ENCODE measurements around the gene ACVR1B.

ACVR1B gene

DNA sequence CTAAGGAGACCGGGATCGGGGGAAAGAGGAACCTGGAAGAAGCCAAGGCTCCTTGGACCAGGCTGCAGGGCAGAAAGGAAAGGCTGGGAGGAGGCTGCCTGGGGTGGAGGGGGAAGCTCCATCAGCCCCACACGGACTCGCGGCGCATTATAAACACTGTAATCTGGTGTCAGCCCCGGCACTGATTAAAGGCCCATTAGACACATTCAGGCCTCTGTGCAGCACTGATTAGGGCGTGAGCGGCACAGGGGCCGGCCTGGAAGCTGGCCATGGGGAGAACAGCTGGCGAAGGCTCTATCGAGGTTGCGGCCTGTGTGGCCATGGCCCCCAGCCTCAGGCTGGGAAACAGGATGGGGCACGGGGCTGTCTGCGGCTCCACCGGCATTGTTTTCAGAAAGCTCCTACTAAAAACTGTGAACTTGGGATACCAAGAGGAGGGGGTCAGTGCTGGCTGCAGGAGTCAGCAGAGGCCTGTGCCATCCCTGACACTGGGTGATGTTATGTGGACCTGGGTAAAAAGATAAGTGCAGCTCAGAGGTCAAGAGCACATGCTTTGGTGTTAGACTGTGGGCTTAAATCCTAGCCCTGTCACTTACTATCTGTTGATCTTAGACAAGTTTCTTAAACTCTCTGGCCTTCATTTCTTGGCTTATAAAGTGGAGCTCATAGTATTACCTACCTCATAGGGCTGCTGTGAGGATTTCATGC is 33.6 kb upstream of the ACVR1B start:
- no peak for DNase-seq

DNA sequence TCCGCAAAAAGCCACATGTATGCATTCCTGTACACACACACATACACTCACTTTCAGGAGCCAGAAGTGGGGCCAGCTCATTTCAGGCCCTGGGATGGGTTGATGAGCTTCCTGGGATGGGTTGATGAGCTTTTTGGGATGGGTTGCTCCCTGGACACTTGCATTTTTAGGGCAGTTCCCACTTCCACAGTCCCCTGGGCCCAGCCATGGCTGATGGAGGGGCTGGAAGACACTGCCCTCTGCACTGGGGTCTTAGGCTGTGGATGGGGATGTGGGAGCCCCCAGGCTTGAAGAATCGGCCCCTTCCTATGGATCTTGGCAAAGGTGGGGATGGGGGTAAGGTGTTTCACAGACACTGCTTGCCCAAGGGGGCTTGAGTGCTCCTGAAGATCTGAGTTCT is 31.5 kb upstream of the ACVR1B start:
- no peak for DNase-seq

DNA sequence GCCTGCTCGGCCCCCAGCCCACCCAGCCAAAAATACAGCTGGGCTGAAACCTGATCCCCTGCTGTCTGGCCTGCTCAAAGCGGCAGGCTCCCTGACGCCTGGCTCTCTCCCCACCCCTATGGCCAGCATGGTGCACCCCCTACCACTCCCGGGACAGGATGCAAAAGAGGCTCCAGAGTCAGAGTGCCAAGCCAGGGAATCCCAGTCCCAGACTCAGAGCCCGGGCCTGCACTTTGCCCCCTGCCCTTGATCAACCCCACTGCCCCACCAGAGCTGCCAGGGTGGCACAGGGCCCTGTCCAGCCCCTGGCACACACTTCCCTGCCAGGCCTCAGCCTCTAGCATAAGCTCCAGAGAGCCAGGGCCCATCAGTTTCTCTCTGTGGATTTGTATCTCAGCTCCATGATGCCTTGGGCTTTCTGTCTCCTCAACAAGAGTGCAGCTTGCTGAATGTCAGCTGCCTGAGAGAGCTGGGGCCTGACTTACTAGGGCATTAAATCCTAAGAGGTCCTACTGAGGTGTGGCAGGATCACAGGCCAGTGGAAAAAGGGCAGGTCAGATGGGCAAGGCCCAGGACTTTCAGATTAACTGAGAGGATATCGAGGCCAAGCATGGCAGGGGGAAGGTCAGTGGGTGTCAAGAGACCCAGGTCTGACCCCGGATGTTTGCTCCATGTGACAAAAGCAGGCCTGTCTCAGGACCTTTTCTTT is 30.3 kb upstream of the ACVR1B start:
- no peak for DNase-seq

DNA sequence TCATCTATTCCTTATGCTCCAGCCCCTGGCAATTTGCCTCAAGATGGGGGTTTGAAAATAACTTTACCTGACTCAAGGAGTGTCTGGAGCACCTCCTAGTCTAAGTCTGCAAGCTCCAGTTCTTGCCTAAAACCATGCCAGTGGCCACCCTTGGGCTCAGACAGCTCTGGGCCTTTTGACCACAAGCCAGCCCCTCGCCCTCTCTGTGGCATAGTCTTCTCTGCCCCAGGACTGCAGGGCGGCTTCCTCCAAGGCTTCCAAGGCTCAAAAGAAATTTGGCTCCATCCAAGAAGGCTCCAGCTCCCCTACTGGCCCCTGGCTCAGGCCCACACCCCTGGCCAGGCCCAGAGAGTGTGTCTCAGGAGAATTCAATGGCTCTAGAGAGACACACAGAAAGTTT is 29.4 kb upstream of the ACVR1B start:
- no peak for DNase-seq

DNA sequence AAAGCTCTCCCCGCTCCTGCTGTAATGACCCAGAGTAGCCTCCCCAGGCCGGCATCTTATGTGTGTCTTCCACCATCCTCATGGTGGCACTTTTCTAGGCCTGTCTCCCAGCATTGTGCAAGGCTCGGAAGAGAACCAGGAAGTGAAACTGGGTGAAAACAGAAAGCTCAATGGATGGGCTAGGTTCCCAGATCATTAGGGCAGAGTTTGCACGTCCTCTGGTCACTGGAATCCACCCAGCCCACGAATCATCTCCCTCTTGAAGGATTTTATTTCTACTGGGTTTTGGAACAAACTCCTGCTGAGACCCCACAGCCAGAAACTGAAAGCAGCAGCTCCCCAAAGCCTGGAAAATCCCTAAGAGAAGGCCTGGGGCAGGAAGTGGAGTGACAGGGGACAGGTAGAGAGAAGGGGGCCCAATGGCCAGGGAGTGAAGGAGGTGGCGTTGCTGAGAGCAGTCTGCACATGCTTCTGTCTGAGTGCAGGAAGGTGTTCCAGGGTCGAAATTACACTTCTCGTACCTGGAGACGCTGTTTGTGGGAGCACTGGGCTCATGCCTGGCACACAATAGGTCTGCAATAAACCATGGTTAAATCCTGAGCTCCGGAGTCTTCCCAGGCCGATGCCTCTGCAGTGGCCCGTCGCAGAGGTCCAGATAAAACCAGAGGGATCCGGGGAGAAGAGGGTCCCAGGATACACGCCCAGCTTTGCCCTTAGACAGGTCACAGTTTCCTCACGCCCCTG is 28.6 kb upstream of the ACVR1B start:
- DNase-seq, result no peak

DNA sequence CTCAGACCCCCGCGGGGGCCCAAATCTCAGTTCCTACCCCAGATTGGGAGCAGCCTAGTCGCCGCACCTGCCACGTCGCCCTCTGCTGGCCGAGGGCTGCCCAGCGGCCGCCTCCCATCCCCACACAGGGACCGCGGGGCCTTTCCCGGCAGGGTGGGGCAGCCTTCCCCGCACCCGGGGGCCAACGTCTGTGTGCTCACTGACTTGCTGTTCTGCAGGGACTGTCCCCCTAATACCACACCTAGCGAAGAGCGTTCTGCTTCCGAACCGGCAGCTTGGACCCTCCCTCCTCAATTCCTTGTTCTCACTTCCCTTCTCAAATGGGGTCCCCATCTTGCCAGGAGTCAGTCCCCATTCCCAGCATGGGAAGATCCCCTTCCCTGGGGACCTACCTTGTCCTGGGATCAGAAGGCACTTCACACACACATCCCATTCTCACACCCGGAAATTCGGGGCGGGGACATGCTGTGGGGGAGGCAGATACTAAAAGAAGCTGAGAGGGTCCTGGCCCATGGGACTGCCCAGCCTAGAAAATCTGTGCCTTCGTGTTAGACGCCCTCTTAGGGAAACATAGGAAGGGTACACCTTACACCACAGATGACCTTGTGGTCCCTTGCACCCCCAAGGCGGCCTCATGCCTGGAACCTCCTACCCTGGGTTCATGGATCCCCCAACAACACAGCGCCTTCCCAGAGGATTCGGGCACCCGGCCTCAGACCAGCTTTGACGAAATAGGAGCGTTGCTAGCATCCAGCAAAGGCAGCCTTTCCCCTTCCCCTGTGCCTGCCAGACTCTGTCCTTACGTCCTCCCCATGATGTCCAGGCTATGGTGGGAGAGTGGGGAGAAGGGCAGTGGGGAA is 27.8 kb upstream of the ACVR1B start:
- no peak for DNase-seq

DNA sequence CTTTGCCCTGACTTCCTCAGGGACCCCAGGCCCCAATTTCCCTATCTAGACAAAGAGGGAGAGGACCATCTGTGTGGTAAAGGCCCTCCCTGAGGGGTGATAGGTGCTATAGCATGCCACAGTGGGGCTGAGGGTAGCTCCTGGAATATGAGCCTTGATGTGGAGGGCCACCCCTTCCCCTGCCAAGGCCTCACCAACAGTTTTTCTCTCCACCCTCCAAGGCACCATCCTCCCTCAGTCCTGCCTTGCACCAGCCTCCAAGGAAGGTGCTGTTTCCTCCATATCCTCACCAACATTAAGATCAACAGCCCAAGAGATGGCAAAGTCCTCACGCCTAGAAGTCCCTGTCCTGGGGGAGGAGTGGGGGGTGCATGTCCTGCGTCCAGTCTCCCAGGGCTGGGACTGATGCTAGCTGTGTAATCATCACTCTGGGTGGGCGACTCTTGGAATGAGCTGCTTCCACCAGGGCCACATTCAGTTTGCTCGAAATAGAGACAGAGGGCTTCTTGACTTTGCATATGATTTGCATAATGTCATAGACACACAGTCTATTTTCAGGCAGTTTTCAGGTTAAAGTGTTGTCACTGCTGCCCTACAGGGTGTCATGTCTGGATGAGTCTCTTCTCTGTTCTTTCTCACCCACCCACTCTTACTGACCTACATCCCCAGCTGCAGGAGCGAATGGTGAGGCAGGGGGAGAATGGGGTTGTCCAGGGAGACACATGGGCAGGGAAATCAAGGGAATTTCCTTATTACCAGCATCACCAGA is 26.8 kb upstream of the ACVR1B start:
- no peak for DNase-seq

DNA sequence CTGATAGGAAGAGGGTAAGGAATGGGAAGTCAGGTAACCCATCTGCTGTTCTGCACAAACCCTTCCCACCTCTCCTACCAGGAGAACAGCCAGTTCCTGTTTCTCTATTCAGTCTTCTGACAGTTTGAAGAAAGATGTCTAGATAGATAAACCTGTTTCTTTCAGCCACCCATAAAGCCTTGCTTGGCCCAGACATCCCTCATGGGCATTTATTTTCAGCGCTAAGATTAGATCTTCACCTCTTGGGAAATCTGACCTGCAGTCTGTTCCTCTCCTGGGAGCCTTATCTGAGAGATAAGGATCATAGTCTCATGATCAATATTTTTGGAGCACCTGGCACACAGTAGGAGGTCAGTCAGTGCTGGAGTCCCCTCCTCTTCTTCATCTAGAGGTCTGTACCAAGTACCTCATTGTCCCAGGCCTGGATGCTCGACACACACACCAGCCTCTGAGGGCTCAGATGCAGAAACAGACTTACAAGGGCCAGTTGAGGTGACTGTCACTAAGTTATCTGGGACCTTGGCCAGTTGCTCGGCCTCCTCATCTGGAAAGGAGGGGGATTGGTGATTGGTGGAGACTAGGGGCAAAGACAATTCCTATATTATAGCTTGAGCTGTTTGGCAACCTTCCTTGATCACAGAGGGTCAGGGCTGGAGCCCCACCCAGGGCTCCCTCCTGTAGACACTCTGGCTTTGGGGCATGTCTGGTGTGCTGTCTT is 26.0 kb upstream of the ACVR1B start:
- no peak for DNase-seq

DNA sequence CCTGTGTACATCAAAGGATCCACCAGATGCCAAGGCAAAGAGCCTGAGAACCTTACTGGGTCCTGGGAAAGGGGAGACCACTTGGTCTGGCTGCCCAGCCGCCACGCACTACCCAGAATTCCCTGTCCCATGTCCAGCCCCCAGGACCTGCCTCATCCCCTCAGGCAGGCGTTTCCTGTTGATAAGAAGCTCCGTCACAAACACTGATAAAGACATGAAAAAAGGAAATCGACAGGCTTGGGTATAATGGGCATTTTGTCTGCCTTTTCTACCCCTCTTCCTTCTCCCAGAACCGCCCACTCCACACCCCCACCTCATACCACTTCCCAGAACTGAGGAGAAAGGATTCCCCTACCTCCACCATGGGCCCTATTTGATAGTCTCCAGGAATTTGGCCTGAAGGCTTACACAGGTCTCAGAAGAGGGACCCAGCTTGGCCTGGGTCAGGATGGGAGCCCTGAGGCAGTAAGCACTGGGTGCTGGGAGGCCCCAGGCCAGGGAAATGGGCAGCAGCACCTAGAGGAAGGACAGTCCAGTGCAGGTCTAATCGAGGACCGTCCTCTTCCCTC is 25.4 kb upstream of the ACVR1B start:
- no peak for DNase-seq

DNA sequence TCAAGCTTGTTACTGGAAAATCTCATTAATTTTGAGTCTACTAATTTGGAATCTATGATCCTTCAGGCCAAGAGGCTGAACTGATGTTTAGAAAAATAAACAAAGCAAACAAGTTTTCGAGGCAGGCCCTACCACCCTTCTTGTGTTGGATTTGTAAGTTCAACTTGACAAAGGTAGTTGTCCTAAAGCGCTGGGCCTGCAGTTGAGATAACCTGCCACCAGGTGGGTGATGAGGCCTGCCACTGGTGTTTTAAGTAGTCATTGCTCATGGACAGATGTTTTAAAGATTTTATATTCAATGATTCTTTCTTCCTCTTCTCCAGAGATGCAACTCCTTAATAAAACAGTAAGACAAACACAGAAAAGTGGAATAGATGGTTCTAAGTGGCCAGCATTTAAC is 24.8 kb upstream of the ACVR1B start:
- peak in 1 of 2 experiments; percentile 48 for DNase-seq

DNA sequence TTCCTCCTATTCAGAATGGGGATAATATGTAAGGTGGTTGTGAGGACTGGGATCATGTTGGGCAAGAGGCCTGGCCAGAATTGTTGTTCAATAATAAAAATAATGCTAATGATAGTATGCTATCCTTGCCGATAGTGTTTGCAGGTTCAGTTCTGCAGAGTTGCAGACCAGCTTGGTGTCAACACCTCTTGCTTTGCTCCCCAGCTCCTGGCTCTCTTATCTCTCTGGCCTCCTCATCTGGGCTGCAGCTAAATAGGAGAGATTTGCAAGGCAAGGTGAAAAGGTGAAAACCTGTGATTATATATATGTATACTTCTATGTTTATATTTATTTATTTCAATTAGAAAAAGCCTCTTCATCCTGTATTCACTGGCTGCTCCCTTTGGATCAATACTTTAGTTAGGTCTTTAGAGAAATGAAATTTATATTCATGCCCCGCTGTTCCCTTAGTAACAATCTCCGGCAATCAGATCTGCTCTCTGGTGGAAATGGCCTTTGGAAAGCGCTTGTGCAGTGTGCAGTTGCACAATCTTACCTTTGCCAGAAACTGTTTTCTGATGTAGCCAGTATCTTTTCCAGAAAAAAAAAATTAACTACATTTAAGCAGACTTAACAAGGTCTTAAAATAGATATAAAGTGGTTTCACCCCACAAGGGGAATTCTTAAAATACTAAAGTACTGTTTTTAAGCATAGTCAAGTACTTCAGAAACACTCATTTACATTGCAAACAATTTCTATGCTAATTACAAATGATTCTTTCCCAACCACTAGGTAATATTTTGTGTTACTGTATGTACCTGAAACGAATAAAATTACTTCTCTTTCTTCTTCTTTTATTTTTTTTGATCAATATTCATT is 19.1 kb upstream of the ACVR1B start:
- no peak for DNase-seq

DNA sequence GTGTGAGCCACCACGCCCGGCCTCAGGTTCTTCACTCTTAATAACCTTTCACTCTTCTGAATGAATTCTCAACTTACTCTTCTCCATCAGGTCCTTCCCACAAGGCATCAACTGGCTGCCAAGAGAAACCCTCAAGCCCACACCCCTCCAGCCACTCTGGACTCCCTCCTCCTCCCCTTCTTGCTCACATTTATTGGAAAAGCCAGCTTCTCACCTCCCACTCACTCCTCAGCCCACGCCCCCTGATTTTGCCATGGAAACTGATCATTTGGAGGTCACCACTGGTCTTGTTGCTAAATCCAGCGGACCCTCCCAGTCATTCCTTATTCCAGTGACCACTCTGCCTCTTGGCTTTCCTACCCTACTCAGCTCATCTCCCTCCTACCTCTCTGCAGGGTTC is 17.4 kb upstream of the ACVR1B start:
- DNase-seq, result no peak

DNA sequence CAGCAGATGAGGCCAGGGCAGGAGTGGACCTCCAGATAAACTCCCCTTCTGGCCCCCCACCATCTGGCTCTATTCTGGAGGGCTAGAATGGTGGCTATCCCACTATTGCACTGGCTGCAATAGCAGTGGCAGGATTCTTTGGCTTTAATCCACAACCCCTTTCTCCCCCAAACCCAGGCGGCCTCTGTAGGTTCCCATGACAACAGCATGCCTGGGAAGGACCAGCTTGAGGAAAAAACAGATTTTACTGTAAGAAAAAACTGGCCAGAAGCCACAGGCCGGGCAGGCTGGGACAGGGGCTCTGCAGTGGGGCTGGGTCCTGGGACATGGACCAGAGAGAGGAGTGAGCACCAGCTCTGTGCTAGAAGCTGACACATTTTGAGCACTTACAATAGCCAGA is 13.6 kb upstream of the ACVR1B start:
- no peak for DNase-seq

DNA sequence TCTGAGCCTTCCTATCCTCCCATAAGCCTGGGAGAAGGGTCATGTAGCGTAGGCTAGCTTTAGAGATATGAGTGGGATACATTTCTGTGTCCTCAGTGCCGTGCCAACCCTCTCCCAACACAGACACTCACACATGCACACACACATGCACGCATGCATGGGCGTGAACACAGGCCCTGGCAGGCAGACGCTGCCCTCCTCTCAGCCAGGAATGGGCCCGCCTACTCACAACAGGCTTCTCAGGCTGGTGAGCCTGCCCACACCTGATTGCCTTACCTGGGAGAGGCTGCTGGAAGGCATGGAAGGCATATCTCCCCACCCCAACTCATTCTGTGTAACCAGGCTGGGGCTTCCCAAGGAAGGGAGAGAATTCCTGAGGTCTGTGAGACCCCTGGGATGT is 12.8 kb upstream of the ACVR1B start:
- DNase-seq, result no peak

DNA sequence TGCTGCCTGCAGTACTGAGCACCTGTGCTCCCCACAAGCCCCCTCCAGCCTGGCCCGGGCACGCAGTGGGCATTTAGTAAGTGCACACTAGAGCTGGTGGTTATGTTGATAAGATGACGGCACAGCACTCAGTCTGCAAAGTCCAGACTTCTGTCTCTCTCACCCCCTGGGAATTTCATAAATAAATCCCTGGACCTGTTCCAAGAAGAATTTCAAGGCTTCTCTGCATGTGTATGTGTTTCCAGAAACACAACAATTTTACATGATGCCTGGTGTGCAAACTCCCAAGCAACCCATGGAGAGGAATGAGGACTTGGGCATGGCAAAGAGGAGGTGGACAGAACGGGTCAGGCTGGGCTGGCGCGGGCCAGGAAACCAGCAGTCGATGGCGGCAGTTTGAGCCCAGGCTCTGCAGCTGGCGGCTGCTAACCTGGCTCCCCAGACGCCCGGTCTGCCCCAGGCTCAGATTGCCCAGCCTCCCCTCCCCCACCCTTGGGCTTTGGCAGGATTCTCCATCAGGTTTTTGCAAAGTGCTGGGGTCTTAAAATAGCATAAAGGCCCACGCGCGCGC is 10.4 kb upstream of the ACVR1B start:
- DNase-seq, result no peak

DNA sequence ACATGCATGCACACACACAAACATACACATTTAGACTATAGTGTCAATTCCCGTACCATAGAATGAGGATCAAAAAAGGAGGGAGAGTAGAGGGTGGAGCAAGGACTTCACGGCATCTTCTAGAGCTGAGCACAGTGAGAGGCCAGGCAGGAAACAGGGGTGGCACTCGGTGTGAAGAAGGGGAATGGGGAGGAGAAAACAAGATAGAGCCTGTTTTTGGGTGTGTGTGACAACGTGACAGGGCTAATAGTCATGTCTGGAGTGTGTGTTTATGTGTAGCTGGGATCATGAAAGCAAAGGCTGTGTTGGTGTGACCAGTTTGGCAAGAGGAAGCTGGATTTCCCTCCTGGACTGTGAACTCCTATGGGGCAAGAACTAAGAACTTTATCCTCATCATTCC is 9.9 kb upstream of the ACVR1B start:
- no peak for DNase-seq

DNA sequence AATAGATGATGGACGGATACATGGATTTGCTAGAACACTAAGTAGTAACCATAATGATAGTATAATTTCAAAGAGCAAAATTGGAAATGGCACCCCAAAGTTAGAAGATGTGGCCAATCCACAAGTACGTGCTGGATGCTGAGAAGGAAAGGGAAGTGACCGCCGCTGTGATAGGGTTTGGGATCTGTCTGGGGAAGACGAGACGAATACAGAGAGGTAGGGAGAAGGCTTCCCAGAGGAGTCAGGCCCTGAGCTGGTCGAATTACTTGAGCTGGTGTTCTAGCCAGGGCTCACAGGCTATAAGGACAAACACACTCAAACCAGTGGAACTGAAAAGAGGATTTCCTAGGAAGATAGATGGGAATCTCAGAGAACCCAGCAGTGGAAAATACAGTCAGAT is 9.4 kb upstream of the ACVR1B start:
- DNase-seq, result no peak

DNA sequence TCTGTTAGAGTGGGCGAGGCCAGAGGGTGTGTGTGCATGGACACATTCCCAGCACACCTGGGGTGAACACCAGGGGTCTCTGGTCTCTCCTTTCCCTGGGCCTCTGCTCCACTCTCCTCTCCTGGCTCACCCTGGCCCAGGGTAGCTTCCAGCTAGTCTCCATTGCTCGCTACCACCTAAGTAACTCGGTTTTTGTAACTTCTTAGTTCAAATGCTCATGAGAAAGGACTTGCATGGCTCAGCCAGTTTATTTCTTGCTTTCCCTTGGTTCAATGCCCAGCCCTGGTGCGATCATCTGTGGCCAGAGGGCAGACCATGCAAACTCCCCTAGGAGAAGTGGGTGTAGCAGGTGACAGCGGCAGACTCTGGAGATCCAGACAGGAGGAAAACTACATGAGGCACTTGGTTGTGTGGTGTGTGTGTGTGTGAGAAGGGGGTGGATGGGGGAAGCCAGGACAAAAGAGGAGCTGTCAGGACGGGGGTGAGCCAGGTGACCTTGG is 8.9 kb upstream of the ACVR1B start:
- no peak for DNase-seq

DNA sequence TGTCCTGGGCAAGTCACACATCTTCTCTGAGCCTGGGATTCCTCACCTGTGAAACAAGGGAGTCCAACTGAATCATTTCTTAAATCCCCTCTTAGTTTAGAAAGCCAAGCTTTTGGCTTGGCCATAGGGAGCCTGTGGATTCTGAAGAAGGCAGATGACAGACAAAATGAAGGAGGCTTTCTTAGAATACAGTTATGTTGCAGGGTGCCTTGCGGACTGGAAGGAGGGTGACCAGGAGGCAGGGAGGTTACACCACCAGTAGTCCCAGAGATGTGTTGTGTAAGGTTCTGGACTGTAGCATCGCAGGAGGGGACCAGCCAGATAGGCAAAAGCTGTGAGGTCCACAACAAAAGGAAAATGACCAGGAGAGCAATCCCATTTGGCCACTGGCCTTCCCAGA is 8.2 kb upstream of the ACVR1B start:
- DNase-seq, result no peak
